Measurements from ENCODE around the gene POGZ.

The POGZ gene, protein sequence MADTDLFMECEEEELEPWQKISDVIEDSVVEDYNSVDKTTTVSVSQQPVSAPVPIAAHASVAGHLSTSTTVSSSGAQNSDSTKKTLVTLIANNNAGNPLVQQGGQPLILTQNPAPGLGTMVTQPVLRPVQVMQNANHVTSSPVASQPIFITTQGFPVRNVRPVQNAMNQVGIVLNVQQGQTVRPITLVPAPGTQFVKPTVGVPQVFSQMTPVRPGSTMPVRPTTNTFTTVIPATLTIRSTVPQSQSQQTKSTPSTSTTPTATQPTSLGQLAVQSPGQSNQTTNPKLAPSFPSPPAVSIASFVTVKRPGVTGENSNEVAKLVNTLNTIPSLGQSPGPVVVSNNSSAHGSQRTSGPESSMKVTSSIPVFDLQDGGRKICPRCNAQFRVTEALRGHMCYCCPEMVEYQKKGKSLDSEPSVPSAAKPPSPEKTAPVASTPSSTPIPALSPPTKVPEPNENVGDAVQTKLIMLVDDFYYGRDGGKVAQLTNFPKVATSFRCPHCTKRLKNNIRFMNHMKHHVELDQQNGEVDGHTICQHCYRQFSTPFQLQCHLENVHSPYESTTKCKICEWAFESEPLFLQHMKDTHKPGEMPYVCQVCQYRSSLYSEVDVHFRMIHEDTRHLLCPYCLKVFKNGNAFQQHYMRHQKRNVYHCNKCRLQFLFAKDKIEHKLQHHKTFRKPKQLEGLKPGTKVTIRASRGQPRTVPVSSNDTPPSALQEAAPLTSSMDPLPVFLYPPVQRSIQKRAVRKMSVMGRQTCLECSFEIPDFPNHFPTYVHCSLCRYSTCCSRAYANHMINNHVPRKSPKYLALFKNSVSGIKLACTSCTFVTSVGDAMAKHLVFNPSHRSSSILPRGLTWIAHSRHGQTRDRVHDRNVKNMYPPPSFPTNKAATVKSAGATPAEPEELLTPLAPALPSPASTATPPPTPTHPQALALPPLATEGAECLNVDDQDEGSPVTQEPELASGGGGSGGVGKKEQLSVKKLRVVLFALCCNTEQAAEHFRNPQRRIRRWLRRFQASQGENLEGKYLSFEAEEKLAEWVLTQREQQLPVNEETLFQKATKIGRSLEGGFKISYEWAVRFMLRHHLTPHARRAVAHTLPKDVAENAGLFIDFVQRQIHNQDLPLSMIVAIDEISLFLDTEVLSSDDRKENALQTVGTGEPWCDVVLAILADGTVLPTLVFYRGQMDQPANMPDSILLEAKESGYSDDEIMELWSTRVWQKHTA (N-terminal part only)

DNA sequence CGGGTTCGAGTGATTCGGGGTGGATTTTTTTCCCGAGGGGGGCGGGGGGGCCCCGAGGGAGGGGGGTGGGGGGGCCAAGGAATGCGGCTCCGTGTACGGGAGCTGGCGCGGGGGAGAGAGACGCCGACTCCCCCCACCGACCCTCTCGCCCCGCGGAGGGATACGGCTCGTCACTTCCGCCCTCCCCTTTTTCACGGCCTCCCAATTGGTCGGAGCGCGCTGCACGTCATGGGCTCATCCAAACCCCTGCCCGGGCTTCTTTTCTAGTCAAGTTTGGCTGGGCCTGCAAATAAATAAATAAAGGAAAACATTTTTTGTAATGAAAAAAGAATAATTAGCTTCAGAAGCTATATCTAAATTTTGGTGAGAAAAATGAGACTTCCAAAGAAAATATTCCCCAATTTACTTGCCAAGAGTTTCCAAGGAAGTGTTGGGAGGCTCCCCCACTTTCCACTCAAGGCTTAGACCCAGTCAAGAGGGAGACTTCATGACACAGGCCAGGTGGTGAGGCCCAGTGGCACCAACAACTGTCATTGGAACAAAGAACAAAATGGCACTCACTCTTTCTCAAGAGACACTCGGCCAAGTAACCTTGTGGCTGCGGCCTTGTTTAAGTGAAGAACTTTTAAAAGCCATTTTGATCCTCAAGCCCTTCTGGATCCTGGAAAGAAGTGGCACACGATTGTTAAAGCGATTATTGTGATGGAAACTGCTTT, at the start of gene POGZ:
POGZ (minus strand) TSS at position 164 of the 716 bp plus-strand sequence. CDS start 17,290 bp downstream, outside the sequence.
- TF ChIP-seq, protein P1, sequence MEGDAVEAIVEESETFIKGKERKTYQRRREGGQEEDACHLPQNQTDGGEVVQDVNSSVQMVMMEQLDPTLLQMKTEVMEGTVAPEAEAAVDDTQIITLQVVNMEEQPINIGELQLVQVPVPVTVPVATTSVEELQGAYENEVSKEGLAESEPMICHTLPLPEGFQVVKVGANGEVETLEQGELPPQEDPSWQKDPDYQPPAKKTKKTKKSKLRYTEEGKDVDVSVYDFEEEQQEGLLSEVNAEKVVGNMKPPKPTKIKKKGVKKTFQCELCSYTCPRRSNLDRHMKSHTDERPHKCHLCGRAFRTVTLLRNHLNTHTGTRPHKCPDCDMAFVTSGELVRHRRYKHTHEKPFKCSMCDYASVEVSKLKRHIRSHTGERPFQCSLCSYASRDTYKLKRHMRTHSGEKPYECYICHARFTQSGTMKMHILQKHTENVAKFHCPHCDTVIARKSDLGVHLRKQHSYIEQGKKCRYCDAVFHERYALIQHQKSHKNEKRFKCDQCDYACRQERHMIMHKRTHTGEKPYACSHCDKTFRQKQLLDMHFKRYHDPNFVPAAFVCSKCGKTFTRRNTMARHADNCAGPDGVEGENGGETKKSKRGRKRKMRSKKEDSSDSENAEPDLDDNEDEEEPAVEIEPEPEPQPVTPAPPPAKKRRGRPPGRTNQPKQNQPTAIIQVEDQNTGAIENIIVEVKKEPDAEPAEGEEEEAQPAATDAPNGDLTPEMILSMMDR (IDR thresholded peaks at IDR 0.05; ENCODE audit: insufficient read depth, low read depth, low read length, missing control alignments) = no peak
- DNase-seq (ENCODE audit: low read depth) = peak; percentile 98
- H3K4me3 ChIP-seq (ENCODE audit: low read depth, low read length) = peak within 1 kb of the TSS; percentile 94

DNA sequence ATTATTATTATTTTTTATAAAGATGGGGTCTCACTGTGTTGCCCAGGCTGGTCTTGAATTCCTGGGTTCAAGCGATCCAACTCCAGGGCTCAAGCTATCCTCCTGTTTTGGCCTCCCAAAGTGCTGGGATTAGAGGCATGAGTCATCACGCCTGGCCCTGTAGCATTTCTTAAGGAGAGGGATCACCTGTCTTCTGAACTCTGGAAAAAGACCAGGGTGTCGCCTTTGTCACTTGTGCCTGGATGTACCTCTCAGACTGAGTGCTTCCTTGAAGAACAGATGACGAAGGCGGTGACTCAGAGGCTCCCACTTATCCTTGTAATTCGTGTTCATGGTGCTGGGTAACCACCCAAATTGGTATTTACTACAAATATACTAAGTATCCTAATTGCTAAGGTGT, 49.5 kb upstream of the POGZ start:
- no peak overlapping the region for H3K4me3 ChIP-seq (ENCODE audit: low read depth, low read length)
- no peak for DNase-seq (ENCODE audit: low read depth)

DNA sequence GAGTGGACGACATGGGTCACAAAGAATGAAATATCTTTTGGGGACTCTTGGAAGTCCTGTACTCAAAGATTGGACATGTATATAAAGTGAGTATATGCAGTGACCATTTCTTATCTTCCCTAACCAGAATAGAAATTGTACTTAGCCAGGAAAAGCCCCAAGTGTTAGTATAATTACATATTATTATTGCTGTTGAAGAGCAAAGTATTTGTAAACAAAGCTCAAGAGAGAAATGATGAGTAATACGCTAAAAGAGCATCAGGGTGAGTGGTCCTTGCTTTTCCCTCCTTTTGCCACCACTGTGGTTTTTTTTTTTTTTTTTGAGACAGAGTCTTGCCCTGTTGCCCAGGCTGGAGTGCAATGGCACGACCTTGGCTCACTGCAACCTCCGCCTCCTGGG, 45.5 kb upstream of the POGZ start:
- no peak for DNase-seq (ENCODE audit: low read depth)
- no peak overlapping the region for H3K4me3 ChIP-seq (ENCODE audit: low read depth, low read length)
- TF ChIP-seq, protein P1 (IDR thresholded peaks at IDR 0.05; ENCODE audit: insufficient read depth, low read depth, low read length, missing control alignments) = no peak

More for the DNA sequence above, 49.5 kb upstream of the POGZ start:
- TF ChIP-seq, protein P1 (IDR thresholded peaks at IDR 0.05; ENCODE audit: insufficient read depth, low read depth, low read length, missing control alignments) = no peak

DNA sequence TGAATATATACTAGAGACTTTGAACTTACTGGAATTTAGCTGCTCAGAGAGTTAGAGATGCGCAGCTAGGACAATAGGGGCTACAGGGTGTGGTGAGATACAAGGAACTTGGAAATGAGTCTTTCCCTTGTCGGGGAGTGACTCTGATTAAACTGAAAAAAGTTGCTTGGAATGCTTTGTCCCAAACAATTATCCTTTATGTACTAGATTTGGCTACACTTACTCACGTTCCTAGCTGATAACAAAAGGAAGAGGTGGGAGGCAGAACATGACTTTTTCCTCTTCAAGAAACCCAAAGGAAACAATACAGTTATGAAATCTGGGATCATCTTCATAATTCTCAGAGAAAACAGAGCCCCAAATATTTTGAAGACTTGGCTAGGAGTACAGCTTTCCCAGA, 45.0 kb upstream of the POGZ start:
- TF ChIP-seq, protein P1 (IDR thresholded peaks at IDR 0.05; ENCODE audit: insufficient read depth, low read depth, low read length, missing control alignments) = no peak
- no peak overlapping the region for H3K4me3 ChIP-seq (ENCODE audit: low read depth, low read length)
- DNase-seq (ENCODE audit: low read depth) = no peak

DNA sequence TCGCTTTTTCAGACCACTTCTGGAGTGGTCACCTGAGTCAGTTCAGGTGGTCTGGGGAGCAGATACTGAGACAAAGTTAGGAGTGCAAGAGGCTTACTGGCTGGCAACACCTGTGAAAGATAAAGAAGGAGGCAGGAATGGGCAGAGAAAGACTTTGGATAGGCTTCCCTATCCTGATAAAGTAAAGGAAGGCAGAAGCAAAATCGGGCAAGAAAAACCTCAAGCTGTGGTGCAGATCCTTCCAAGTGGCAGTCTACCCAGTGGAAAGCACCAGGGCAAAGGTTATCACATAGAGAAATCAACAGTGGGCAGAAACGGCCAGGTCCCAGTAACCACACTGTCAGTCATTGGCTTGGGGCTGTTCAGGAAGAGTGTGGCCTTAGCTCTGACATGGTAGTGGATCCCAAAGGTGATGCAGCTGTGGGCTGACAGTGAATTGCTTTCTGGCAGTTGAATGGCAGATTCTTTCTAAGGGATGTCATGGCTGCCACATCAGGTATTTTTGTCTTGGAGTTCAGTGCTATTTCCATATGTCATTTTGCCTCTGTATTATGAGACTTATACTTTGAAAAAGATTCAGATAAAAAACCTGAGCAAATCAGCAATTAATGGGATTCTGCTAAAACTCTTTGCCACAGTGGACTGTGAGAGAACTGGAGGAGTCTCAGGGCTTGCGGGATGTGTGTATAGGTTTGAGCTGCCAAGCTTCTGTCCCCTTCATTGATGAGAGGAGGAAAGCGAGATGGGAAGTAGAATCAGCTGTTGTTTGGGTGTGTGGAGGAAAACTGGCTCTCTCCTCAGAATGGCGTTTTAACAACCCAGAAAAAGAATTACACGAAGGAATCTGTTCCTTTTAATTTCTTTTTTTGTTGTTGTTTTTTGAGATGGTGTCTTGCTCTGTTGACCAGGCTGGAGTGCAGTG, 43.8 kb upstream of the POGZ start:
- H3K4me3 ChIP-seq (ENCODE audit: low read depth, low read length) = no peak overlapping the region
- TF ChIP-seq, protein P1 (IDR thresholded peaks at IDR 0.05; ENCODE audit: insufficient read depth, low read depth, low read length, missing control alignments) = no peak
- DNase-seq (ENCODE audit: low read depth) = no peak
